ENCODE results near the gene FOXK1. TPM values are rescaled to one million over a fixed set of nuclear protein-coding genes. Genes with fewer than 3 reads are reported as not detected.

FOXK1 gene
- total and polyA plus RNA-seq, 2 donors (not counting 1 experiment from before 2014, with no cell fraction given), result 5.2 to 26.9 TPM

- H3K9me3 ChIP-seq (ENCODE audit: control insufficient read depth, insufficient read depth, low read depth, low read length), result no peaks in the 10 kb centered on the region
- no peak overlapping the region for H2AFZ ChIP-seq (ENCODE audit: low read length)
- TF ChIP-seq EZH2 (IDR thresholded peaks at IDR 0.05; ENCODE audit: low read length, missing control alignments) (no peak), CTCF (conservative IDR thresholded peaks at IDR 0.05 in 1 of 2, IDR thresholded peaks at IDR 0.05 in 1 of 2; ENCODE audit: low read depth in 1 of 2, low read length in 2 of 2) (no peak)
- DNase-seq (ENCODE audit: low read depth in 2 of 2), result no peak
- H4K20me1 ChIP-seq (ENCODE audit: control insufficient read depth, extremely low read depth, insufficient read depth, low read length), result no peaks in the 10 kb centered on the region
- H3K27ac ChIP-seq (ENCODE audit: insufficient read depth, low read length), result no peak overlapping the region
- H3K9ac ChIP-seq (ENCODE audit: insufficient read depth, low read length), result no peak overlapping the region
- H3K27me3 ChIP-seq (ENCODE audit: control insufficient read depth, insufficient read depth, low read length), result no peaks in the 10 kb centered on the region
- H3K36me3 ChIP-seq (ENCODE audit: control insufficient read depth, insufficient read depth, low read length), result peaks cover 5% of the 10 kb centered on the region
- peaks cover 3% of the 10 kb centered on the region for H3K79me2 ChIP-seq (ENCODE audit: control insufficient read depth, insufficient read depth, low read length)
- no peaks in the 10 kb centered on the region for H3K4me1 ChIP-seq (ENCODE audit: control insufficient read depth, extremely low read depth, insufficient read depth, low read length)
- H3K4me3 ChIP-seq (replicated peaks in 1 of 4; ENCODE audit: control extremely low read depth in 1 of 4, insufficient read depth in 1 of 4, low read depth in 3 of 4, low read length in 4 of 4), result no peak overlapping the region
- no peak overlapping the region for H3K4me2 ChIP-seq (ENCODE audit: extremely low read depth, insufficient read depth, low read length)
These were observed 88.8 kb downstream of the FOXK1 start for GRCh38 chr7:4770886-4771285.

- TF ChIP-seq EZH2 (IDR thresholded peaks at IDR 0.05; ENCODE audit: low read length, missing control alignments), result no peak
- TF ChIP-seq CTCF (conservative IDR thresholded peaks at IDR 0.05 in 1 of 2, IDR thresholded peaks at IDR 0.05 in 1 of 2; ENCODE audit: low read depth in 1 of 2, low read length in 2 of 2), result no peak
- no peak overlapping the region for H3K4me2 ChIP-seq (ENCODE audit: extremely low read depth, insufficient read depth, low read length)
- H3K79me2 ChIP-seq (ENCODE audit: control insufficient read depth, insufficient read depth, low read length), result peaks cover 11% of the 10 kb centered on the region
- no peak overlapping the region for H2AFZ ChIP-seq (ENCODE audit: low read length)
- H3K27me3 ChIP-seq (ENCODE audit: control insufficient read depth, insufficient read depth, low read length), result no peaks in the 10 kb centered on the region
- no peaks in the 10 kb centered on the region for H3K9me3 ChIP-seq (ENCODE audit: control insufficient read depth, insufficient read depth, low read depth, low read length)
- peaks cover 2% of the 10 kb centered on the region for H3K4me1 ChIP-seq (ENCODE audit: control insufficient read depth, extremely low read depth, insufficient read depth, low read length)
- DNase-seq (ENCODE audit: low read depth in 2 of 2), result no peak
- no peaks in the 10 kb centered on the region for H4K20me1 ChIP-seq (ENCODE audit: control insufficient read depth, extremely low read depth, insufficient read depth, low read length)
- H3K9ac ChIP-seq (ENCODE audit: insufficient read depth, low read length), result no peak overlapping the region
- H3K4me3 ChIP-seq (replicated peaks in 1 of 4; ENCODE audit: control extremely low read depth in 1 of 4, insufficient read depth in 1 of 4, low read depth in 3 of 4, low read length in 4 of 4), result no peak overlapping the region
- H3K27ac ChIP-seq (ENCODE audit: insufficient read depth, low read length), result no peak overlapping the region
- H3K36me3 ChIP-seq (ENCODE audit: control insufficient read depth, insufficient read depth, low read length), result peaks cover 4% of the 10 kb centered on the region
These were observed 89.6 kb downstream of the FOXK1 start for GRCh38 chr7:4771737-4772136.

- TF ChIP-seq EZH2 (IDR thresholded peaks at IDR 0.05; ENCODE audit: low read length, missing control alignments) (no peak), CTCF (conservative IDR thresholded peaks at IDR 0.05 in 1 of 2, IDR thresholded peaks at IDR 0.05 in 1 of 2; ENCODE audit: low read depth in 1 of 2, low read length in 2 of 2) (no peak)
- Histone ChIP-seq H3K4me1 (ENCODE audit: control insufficient read depth, extremely low read depth, insufficient read depth, low read length) (peaks cover 2% of the 10 kb centered on the region), H3K4me3 (replicated peaks in 1 of 4; ENCODE audit: control extremely low read depth in 1 of 4, insufficient read depth in 1 of 4, low read depth in 3 of 4, low read length in 4 of 4) (no peak overlapping the region), H3K9ac (ENCODE audit: insufficient read depth, low read length) (no peak overlapping the region), H2AFZ (ENCODE audit: low read length) (no peak overlapping the region), H3K79me2 (ENCODE audit: control insufficient read depth, insufficient read depth, low read length) (peaks cover 15% of the 10 kb centered on the region), H3K27ac (ENCODE audit: insufficient read depth, low read length) (no peak overlapping the region), H3K36me3 (ENCODE audit: control insufficient read depth, insufficient read depth, low read length) (peaks cover 4% of the 10 kb centered on the region), H3K4me2 (ENCODE audit: extremely low read depth, insufficient read depth, low read length) (no peak overlapping the region), H3K27me3 (ENCODE audit: control insufficient read depth, insufficient read depth, low read length) (no peaks in the 10 kb centered on the region), H4K20me1 (ENCODE audit: control insufficient read depth, extremely low read depth, insufficient read depth, low read length) (no peaks in the 10 kb centered on the region), H3K9me3 (ENCODE audit: control insufficient read depth, insufficient read depth, low read depth, low read length) (no peaks in the 10 kb centered on the region)
- DNase-seq (ENCODE audit: low read depth in 2 of 2), result no peak
These were observed 90.2 kb downstream of the FOXK1 start for GRCh38 chr7:4772306-4772705.

All from fibroblast of lung (primary cell).